Renal cortex interstitium (tissue), 11 donors: Measurements from ENCODE around the gene MARK4. TPM values are rescaled to one million over a fixed set of nuclear protein-coding genes. Genes with fewer than 3 reads are reported as not detected.

Experiments
- DNase-seq, 11 donors: peaks; one replicate each; pipeline ENCODE4 v3.0.0-alpha.2; 2013; ENCODE audit warnings: low read depth in 9 of 11, low spot score in 4 of 11; ENCODE audit errors: extremely low read depth in 1 of 11
- polyA plus RNA-seq, 3 donors: library from polyadenylated mRNA; unstranded; fragments of 120-200 nt; gene quantifications; one replicate each; pipeline ENCODE4 v1.2.1, GENCODE V29; 2013; ENCODE audit not compliant: insufficient read length in 3 of 3

The MARK4 gene
- polyA plus RNA-seq, 3 donors, result 39.0 to 43.3 (median 42.4) TPM

DNA sequence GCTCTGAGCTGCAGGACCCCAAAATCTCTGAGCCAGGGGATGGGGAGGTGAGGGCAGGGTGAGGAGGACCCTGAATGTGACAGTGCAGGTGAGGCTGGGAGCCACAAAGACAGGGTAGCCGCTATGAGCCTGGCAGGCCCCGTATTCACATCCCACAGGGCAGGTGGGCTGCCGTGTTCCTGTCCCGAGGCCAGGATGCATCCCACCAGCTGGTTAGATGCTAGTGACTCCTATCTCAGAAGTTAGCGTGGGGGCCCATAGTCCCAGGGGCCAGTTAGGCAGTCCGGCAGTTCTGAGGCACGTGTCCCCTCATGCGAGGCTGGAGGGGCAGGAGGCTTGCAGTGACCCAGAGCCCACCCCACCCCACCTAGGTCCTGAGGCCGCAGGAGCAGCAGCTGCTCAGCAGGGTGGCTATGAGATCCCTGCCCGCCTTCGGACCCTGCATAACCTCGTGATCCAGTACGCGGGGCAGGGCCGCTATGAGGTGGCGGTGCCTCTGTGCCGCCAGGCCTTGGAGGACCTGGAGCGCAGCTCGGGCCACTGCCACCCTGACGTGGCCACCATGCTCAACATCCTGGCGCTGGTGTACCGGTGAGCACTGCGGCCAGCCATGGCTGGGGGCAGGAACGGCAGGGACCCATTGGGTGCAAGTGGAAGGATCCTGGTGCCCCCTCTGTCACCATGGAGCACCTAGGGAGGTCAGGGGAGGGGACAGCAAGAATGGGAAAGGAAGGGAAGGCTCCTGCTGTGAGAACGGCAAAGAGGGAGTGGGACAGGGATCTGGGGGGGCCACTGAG lies 96.7 kb downstream of the MARK4 start:
- DNase-seq, result no peak

- no peak for DNase-seq
These were observed 97.5 kb downstream of the MARK4 start for GRCh38 chr19:45348367-45349125.

DNA sequence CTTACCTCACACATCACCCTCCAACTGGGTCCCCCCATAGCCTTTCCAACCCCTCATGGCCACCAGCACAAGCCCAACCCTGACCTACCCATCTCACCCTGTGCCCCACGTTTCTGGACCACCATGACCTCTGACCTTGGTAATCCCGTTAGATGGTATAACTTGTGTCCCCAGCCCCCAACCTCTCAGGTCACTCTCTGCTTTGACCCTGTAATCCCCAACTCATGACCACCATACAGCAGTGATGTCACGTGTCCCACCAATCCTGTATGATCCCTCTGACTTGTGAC lies 98.0 kb downstream of the MARK4 start:
- DNase-seq, result no peak

- no peak for DNase-seq
These were observed 98.4 kb downstream of the MARK4 start for GRCh38 chr19:45349430-45349941.

- DNase-seq, result no peak
These were observed 99.5 kb downstream of the MARK4 start for GRCh38 chr19:45350477-45351058.

- DNase-seq, result no peak
These were observed 100.4 kb downstream of the MARK4 start for GRCh38 chr19:45351401-45351952.

DNA sequence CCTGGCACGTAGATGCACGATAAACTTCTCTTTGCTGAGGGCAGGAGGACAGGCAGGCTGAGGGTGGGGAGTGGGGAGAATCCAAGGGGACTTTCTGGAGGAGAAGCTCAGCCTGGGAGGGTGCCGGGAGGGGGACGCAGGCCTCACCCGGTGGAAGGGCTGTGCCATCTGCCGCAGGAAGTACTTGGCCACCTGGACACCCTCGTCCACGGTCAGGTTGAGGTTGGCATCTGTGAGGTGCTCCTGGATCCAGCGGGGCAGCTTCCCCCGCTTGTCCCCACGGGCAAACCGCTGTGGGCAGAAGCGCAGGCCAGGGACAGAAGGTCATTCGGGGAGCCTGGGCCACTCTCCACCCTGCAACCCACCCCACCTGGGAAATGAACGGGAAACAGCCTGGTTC lies 101.0 kb downstream of the MARK4 start:
- DNase-seq, result no peak

GRCh38 chr19:45352471-45352870 lies 101.4 kb downstream of the MARK4 start:
- no peak for DNase-seq

- no peak for DNase-seq
These were observed 102.1 kb downstream of the MARK4 start for GRCh38 chr19:45352914-45353796.

GRCh38 chr19:45354241-45354842 lies 103.3 kb downstream of the MARK4 start:
- DNase-seq, result no peak

Other genes starting within 250 kb of the MARK4 start
- gene RELB, start 249.8 kb upstream of the MARK4 start, polyA plus RNA-seq, result 1 to 10 TPM; 4.0 to 7.8 (median 6.2) TPM
- 10 to 100 TPM; 65.0 to 86.5 (median 69.1) TPM for gene CLASRP, start 212.2 kb upstream of the MARK4 start, polyA plus RNA-seq
- gene ZNF296, start 174.8 kb upstream of the MARK4 start, polyA plus RNA-seq, result 1 to 10 TPM in 2 of 3 donors, under 1 TPM in 1; 0.76 to 2.6 (median 1.4) TPM
- 10 to 100 TPM; 17.8 to 25.9 (median 22.6) TPM for gene GEMIN7, start 172.0 kb upstream of the MARK4 start, polyA plus RNA-seq
- gene PPP1R37, start 158.1 kb upstream of the MARK4 start, polyA plus RNA-seq, result 10 to 100 TPM; 23.3 to 39.5 (median 32.4) TPM
- under 1 TPM; 0.09 to 0.38 (median 0.13) TPM for gene NKPD1, start 90.3 kb upstream of the MARK4 start, polyA plus RNA-seq
- 10 to 100 TPM; 29.4 to 46.9 (median 44.5) TPM for gene TRAPPC6A, start 73.0 kb upstream of the MARK4 start, polyA plus RNA-seq
- gene BLOC1S3, start 72.5 kb upstream of the MARK4 start, polyA plus RNA-seq, result 10 to 100 TPM in 2 of 3 donors, 1 to 10 TPM in 1; 9.1 to 10.5 (median 10.4) TPM
- 10 to 100 TPM in 2 of 3 donors, 1 to 10 TPM in 1; 6.1 to 13.1 (median 12.3) TPM for gene EXOC3L2, start 5.9 kb upstream of the MARK4 start, polyA plus RNA-seq
- gene CKM, start 71.6 kb downstream of the MARK4 start, polyA plus RNA-seq, result 1 to 10 TPM in 1 of 3 donors, under 1 TPM in 2; 0.42 to 1.6 (median 0.50) TPM
- 1 to 10 TPM; 1.3 to 2.4 (median 2.0) TPM for gene KLC3, start 89.5 kb downstream of the MARK4 start, polyA plus RNA-seq
- gene ERCC2, start 119.3 kb downstream of the MARK4 start, polyA plus RNA-seq, result 10 to 100 TPM; 33.5 to 36.9 (median 35.5) TPM
- gene PPP1R13L, start 153.8 kb downstream of the MARK4 start, polyA plus RNA-seq, result 10 to 100 TPM in 1 of 3 donors, 1 to 10 TPM in 2; 6.1 to 14.7 (median 7.9) TPM
- 1 to 10 TPM; 3.3 to 4.5 (median 4.3) TPM for gene POLR1G, start 155.4 kb downstream of the MARK4 start, polyA plus RNA-seq
- gene ERCC1, start 172.6 kb downstream of the MARK4 start, polyA plus RNA-seq, result 10 to 100 TPM; 75.1 to 90.2 (median 82.4) TPM
- gene FOSB, start 216.7 kb downstream of the MARK4 start, polyA plus RNA-seq, result 10 to 100 TPM; 24.5 to 89.1 (median 81.2) TPM
- 1 to 10 TPM; 5.3 to 10.0 (median 9.7) TPM for gene RTN2, start 245.8 kb downstream of the MARK4 start, polyA plus RNA-seq
- gene PPM1N, start 247.2 kb downstream of the MARK4 start, polyA plus RNA-seq, result under 1 TPM in 2 of 3 donors, not detected in 1; 0.09 to 0.21 TPM